ENCODE measurements around the gene KCNN3. TPM values are rescaled to one million over a fixed set of nuclear protein-coding genes. Genes with fewer than 3 reads are reported as not detected.

KCNN3 gene
- total RNA-seq, 1 experiment from 2014 or later = 0.26 TPM

GRCh38 chr1:154874465-154874864, 4.4 kb upstream of the KCNN3 start:
- H3K9me3 ChIP-seq (ENCODE audit: low read length) = no peaks in the 10 kb centered on the region
- H3K4me2 ChIP-seq (ENCODE audit: low read length) = no peak overlapping the region
- no peaks in the 10 kb centered on the region for H3F3A ChIP-seq (ENCODE audit: low read length, unreplicated experiment)
- intact Hi-C loops (cut with micrococcal nuclease) = no loop called here
- ChIA-PET CTCF (interaction anchor here (0.6 kb wide), 1 partner anchor 540 kb away, joined by 3 read pairs; no protein-coding TSS in a partner anchor), POLR2A (ENCODE audit: unreplicated experiment) (no interaction called here)
- no peaks in the 10 kb centered on the region for H4K20me1 ChIP-seq (ENCODE audit: low read length)
- no peak for TF ChIP-seq EZH2 (IDR thresholded peaks at IDR 0.05; ENCODE audit: low read length, unreplicated experiment)
- TF ChIP-seq, protein P1, sequence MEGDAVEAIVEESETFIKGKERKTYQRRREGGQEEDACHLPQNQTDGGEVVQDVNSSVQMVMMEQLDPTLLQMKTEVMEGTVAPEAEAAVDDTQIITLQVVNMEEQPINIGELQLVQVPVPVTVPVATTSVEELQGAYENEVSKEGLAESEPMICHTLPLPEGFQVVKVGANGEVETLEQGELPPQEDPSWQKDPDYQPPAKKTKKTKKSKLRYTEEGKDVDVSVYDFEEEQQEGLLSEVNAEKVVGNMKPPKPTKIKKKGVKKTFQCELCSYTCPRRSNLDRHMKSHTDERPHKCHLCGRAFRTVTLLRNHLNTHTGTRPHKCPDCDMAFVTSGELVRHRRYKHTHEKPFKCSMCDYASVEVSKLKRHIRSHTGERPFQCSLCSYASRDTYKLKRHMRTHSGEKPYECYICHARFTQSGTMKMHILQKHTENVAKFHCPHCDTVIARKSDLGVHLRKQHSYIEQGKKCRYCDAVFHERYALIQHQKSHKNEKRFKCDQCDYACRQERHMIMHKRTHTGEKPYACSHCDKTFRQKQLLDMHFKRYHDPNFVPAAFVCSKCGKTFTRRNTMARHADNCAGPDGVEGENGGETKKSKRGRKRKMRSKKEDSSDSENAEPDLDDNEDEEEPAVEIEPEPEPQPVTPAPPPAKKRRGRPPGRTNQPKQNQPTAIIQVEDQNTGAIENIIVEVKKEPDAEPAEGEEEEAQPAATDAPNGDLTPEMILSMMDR (conservative IDR thresholded peaks at IDR 0.05; ENCODE audit: low read depth, low read length) = no peak
- no peak for TF ChIP-seq EZH2phosphoT487 (IDR thresholded peaks at IDR 0.05; ENCODE audit: borderline replicate concordance, low read length)
- no peaks in the 10 kb centered on the region for H3K36me3 ChIP-seq (ENCODE audit: low read depth, low read length)
- no peaks in the 10 kb centered on the region for H3K9me2 ChIP-seq (replicated peaks; ENCODE audit: low read length)
- no peak overlapping the region for H3K9ac ChIP-seq (ENCODE audit: low read length)
- no peak for ATAC-seq
- H3K79me2 ChIP-seq (ENCODE audit: low read length) = no peaks in the 10 kb centered on the region
- H2AFZ ChIP-seq (ENCODE audit: low read length) = no peak overlapping the region
- peaks cover 15% of the 10 kb centered on the region; the same call in 1 of the 2 replicates for H3K27me3 ChIP-seq (ENCODE audit: low read length)
- no peak overlapping the region for H3K4me3 ChIP-seq (ENCODE audit: low read length)
- DNase-seq = no peak
- BruUV-seq (replicated peaks) = no TSS peak
- H3K27ac ChIP-seq (ENCODE audit: low read length) = no peak overlapping the region
- peaks cover 9% of the 10 kb centered on the region for H3K4me1 ChIP-seq (ENCODE audit: insufficient read depth, low read length)

DNA sequence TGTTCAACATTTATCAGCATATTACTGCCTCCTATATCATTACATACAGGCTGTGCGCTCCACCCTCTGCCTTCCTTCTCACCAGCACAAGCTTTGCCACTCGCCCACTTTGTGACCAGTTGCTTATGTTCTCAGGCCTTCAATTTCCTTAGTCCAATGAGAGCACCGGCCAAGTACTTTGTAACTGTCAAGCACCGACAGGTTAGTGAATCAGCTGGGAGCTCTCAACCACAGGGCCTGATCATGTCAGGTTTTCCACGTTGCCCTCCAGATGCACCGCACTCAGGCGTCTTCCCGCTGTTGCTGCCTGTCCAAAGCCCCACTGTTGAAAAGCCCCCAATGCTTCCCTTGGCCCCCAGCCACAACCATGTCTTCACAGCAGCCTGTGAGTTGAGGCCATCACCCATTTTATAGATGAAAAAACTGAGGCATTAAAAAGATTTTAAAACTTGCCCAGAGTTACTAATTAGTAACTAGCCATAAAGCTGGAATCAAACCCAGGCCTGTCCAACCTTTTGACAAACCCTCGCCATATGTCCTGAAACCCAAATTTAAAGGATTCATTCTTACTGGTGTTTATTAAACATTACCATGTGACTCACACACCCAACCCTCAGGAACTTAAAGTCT, 3.4 kb upstream of the KCNN3 start:
- CTCF ChIA-PET = no interaction called here
- intact Hi-C loops (cut with micrococcal nuclease) = no loop called here
- TF ChIP-seq, protein P1 (conservative IDR thresholded peaks at IDR 0.05; ENCODE audit: low read depth, low read length) = no peak
- no peak for TF ChIP-seq EZH2phosphoT487 (IDR thresholded peaks at IDR 0.05; ENCODE audit: borderline replicate concordance, low read length)
- TF ChIP-seq EZH2 (IDR thresholded peaks at IDR 0.05; ENCODE audit: low read length, unreplicated experiment) = no peak
- Histone ChIP-seq H3K27me3 (ENCODE audit: low read length) (peaks cover 25% of the 10 kb centered on the region), H3K4me3 (ENCODE audit: low read length) (no peak overlapping the region), H3K79me2 (ENCODE audit: low read length) (no peaks in the 10 kb centered on the region), H3F3A (ENCODE audit: low read length, unreplicated experiment) (no peaks in the 10 kb centered on the region), H3K27ac (ENCODE audit: low read length) (no peak overlapping the region), H3K4me2 (ENCODE audit: low read length) (no peak overlapping the region), H4K20me1 (ENCODE audit: low read length) (no peaks in the 10 kb centered on the region), H2AFZ (ENCODE audit: low read length) (no peak overlapping the region), H3K9ac (ENCODE audit: low read length) (no peak overlapping the region), H3K36me3 (ENCODE audit: low read depth, low read length) (no peaks in the 10 kb centered on the region), H3K9me2 (replicated peaks; ENCODE audit: low read length) (no peaks in the 10 kb centered on the region), H3K4me1 (ENCODE audit: insufficient read depth, low read length) (peaks cover 9% of the 10 kb centered on the region), H3K9me3 (ENCODE audit: low read length) (no peaks in the 10 kb centered on the region)
- DNase-seq (no peak), ATAC-seq (no peak)
- POLR2A ChIA-PET (ENCODE audit: unreplicated experiment) = no interaction called here
- no TSS peak for BruUV-seq (replicated peaks)

GRCh38 chr1:154871374-154871773, 1.3 kb upstream of the KCNN3 start:
- no peak overlapping the region for H3K4me2 ChIP-seq (ENCODE audit: low read length)
- ChIA-PET POLR2A (ENCODE audit: unreplicated experiment) (no interaction called here), CTCF (interaction anchor here (0.6 kb wide), 1 partner anchor 21 kb away, joined by 4 read pairs; no protein-coding TSS in a partner anchor)
- DNase-seq (no peak), ATAC-seq (no peak)
- no peaks in the 10 kb centered on the region for H4K20me1 ChIP-seq (ENCODE audit: low read length)
- no TSS peak for BruUV-seq (replicated peaks)
- H3K79me2 ChIP-seq (ENCODE audit: low read length) = no peaks in the 10 kb centered on the region
- H3K4me3 ChIP-seq (ENCODE audit: low read length) = no peak overlapping the region
- intact Hi-C loops (cut with micrococcal nuclease) = no loop called here
- H2AFZ ChIP-seq (ENCODE audit: low read length) = no peak overlapping the region
- H3F3A ChIP-seq (ENCODE audit: low read length, unreplicated experiment) = no peaks in the 10 kb centered on the region
- no peaks in the 10 kb centered on the region for H3K9me3 ChIP-seq (ENCODE audit: low read length)
- H3K9me2 ChIP-seq (replicated peaks; ENCODE audit: low read length) = no peaks in the 10 kb centered on the region
- TF ChIP-seq, protein P1 (conservative IDR thresholded peaks at IDR 0.05; ENCODE audit: low read depth, low read length) = no peak
- TF ChIP-seq EZH2 (IDR thresholded peaks at IDR 0.05; ENCODE audit: low read length, unreplicated experiment) (no peak), EZH2phosphoT487 (IDR thresholded peaks at IDR 0.05; ENCODE audit: borderline replicate concordance, low read length) (no peak)
- no peak overlapping the region for H3K9ac ChIP-seq (ENCODE audit: low read length)
- H3K27me3 ChIP-seq (ENCODE audit: low read length) = peaks cover 33% of the 10 kb centered on the region
- no peaks in the 10 kb centered on the region for H3K36me3 ChIP-seq (ENCODE audit: low read depth, low read length)
- H3K4me1 ChIP-seq (ENCODE audit: insufficient read depth, low read length) = peaks cover 7% of the 10 kb centered on the region; the same call in 1 of the 2 replicates
- H3K27ac ChIP-seq (ENCODE audit: low read length) = no peak overlapping the region
